G401 (cell line): ENCODE data around the gene WSCD2. TPM values are rescaled to one million over a fixed set of nuclear protein-coding genes. Genes with fewer than 3 reads are reported as not detected.

Experiments
- DNase-seq: peaks from one replicate; pipeline ENCODE4 v3.0.0-alpha.2; 2015; ENCODE audit warnings: low spot score
- in situ Hi-C: cut with HindIII; loops from 2 replicates; pipeline ENCODE4 v1.10.0; 2016; ENCODE audit warnings: low sequenced_read_pairs, mixed read lengths
- total RNA-seq: library from RNA; depleted of rRNA; stranded (reverse); fragments of >200 nt; shearing (Covaris generic); gene quantifications from 2 replicates; pipeline ENCODE4 v1.2.3, GENCODE V29; 2014

The WSCD2 gene
- total RNA-seq, 1 experiment from 2014 or later: 0.31 TPM

- no peak for DNase-seq
- in situ Hi-C loops: no loop called here
Observed at GRCh38 chr12:108104657-108105056, 24.4 kb upstream of the WSCD2 start.

DNA sequence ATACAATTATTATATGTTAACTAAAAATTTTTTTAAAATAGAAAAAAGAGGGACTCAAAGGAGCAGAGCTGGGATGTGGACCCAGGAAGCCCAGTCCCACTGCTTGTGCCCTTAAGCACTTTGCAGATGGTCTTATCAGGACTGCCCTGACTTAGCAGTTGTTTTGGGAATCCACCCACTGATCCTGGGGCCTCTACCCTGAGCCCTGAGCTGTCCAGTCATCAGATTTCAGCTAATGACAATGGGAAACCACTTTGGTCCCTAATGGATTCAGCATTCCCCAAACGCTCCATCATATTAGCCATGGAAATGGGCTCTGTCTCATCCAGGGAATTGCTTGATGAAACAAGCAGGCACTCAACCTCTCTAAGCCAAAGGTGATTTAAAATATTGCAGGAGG lies 22.5 kb upstream of the WSCD2 start:
- no peak for DNase-seq
- in situ Hi-C loops: no loop called here

DNA sequence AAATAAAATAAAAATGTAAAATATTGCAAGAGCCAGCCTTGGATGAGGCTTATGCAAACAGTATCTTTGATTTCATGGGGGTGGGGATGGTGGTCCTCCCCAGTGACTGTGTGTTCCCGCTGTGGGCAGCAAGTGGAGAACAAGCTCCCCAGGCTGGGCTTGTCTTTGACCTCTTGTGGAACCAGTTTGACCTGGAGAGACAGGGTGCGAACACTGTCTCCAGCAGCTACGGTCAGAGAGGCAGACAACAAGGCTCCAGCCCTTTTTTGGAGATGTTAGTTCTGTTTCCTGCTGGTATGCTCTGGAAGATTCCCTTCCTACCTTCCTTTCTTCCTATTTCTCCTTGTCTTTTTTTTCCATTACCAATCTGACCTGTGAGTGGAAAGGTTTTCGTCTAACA lies 21.8 kb upstream of the WSCD2 start:
- in situ Hi-C loops: no loop called here
- DNase-seq: no peak

- in situ Hi-C loops: no loop called here
- DNase-seq: no peak
Observed at GRCh38 chr12:108109504-108109903, 19.6 kb upstream of the WSCD2 start.

GRCh38 chr12:108109954-108110353 lies 19.1 kb upstream of the WSCD2 start:
- no peak for DNase-seq
- in situ Hi-C loops: no loop called here

- in situ Hi-C loops: no loop called here
- DNase-seq: no peak
Observed at GRCh38 chr12:108110844-108111243, 18.2 kb upstream of the WSCD2 start.

GRCh38 chr12:108112832-108113556 lies 16.1 kb upstream of the WSCD2 start:
- peak; percentile 40 for DNase-seq

DNA sequence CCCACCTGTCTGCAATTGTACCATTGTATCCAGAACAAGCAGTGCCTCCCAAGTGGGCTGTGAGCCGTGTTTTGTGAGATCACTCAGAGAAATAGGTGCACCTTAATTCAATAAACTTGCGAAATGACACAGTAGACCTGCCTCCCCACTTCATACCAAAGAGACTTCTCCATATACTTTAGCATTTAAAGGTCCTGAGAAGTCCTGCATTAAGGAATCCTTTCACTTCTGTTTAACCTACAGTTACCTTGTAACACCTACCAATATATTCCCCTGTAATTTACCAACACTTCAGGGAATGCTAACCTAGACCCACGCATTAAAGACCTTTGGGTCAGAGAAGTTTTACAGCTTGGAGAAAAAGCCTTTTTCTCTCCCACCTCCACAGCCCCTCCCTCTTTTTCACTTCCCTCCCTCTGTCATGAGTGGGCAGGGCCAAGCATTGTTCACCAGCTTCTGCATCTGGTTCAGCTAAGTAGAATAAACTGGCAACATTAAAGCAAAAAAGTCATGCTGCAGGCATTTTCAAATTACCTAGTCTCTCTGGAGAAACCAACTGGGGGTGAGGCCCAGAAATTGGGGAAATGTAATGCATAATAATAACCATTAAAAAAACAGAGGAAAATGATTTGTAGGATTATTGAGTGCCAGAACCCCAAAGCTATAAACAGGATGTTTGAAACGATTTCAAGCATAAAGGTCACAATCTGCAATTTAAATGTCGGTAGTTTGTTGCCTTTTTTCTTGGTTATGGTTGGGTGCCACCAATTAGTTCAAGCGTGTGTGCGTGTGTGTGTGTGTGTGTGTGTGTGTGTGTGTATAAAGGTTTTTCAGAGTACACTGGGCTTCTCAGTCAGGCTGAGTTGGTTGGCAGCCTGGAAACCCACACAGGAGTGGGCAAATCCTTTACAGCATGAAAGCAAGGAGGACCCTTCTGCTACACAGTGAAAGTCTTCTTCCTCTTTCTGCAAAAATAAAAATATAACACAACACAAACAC lies 13.7 kb upstream of the WSCD2 start:
- in situ Hi-C loops: no loop called here
- DNase-seq: no peak

More at GRCh38 chr12:108112832-108113556, 16.1 kb upstream of the WSCD2 start:
- in situ Hi-C loops: no loop called here

DNA sequence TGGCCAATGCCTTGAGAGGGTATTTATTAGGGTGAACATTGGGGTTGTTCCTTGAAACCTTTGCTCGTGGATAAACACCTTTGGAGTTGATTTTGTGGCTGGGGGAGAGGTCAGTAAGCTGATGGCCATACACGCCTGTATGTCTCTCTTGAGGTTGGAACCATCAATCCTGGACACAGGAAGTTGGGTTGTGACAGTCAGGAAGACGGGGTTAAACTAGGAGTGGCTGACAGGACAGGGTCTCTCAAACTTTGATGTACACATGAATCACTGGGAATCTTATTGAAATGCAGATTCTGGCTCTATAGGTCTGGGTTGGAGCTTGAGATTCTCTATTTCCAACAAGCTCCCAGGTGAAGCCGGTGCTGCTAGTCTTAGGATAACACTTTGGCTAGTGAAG lies 12.8 kb upstream of the WSCD2 start:
- in situ Hi-C loops: no loop called here
- no peak for DNase-seq

- in situ Hi-C loops: no loop called here
- DNase-seq: no peak
Observed at GRCh38 chr12:108116699-108117098, 12.4 kb upstream of the WSCD2 start.

- in situ Hi-C loops: no loop called here
- no peak for DNase-seq
Observed at GRCh38 chr12:108117163-108117849, 11.8 kb upstream of the WSCD2 start.

DNA sequence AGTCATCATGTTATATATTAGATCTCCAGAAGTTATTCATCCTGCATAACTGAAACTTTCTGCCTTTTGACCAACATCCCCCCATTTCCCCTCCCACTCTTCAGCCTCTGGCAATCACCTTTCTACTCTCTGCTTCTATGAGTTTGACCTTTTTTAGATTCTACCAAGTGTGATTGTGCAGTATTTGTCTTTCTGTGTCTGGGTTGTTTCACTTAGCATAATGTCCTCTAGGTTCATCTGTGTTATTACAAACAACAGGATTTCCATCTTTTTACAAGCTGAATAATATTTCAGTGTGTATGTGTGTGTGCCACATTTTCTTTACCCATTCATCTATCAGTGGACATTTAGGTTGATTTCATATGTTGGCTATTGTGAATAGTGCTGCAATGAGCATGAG lies 11.2 kb upstream of the WSCD2 start:
- no peak for DNase-seq
- in situ Hi-C loops: no loop called here

- no peak for DNase-seq
Observed at GRCh38 chr12:108119126-108119973, 9.7 kb upstream of the WSCD2 start.

DNA sequence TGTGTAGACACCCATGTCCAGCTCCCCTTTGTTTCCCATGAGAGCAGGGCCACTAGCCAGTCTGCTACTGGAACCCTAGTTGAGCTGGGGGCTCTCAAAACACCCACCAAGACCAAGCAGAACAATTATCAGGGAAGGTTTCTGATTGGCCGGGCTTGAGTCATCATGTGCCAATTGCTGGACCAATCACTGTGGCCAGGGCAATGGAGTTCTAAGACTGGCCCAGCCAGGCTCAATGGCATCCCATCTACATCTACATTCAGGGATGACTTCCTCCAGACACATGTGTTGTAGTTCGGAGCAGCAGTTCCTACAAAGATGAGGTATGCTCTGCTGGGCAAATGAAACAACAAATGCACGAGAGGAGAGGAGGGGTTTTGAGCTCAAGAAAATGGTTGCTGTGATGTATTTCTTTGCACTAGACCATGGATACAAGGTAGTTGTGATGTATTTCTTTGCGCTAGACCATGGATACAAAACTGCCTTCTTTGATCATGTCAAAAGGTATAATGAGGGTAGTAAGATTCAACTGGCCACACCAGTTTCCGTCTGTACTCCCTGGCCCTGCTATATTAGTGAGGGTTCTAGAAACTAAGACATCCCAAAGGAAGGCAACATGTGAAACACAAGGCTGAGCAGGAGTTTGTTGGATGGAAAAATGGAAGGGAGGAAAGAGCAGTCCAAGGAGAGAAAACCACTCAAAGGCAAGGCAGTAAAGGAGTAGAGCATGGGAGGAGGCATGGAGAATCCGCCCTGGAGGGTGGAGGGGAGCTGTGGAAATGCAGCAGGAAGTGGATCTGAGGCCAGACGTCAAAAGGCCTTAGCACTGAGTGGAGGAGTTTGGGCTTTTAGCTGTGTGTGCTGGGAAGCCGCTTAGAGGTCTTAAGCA lies 8.9 kb upstream of the WSCD2 start:
- in situ Hi-C loops: no loop called here
- no peak for DNase-seq

More at GRCh38 chr12:108119126-108119973, 9.7 kb upstream of the WSCD2 start:
- in situ Hi-C loops: no loop called here

DNA sequence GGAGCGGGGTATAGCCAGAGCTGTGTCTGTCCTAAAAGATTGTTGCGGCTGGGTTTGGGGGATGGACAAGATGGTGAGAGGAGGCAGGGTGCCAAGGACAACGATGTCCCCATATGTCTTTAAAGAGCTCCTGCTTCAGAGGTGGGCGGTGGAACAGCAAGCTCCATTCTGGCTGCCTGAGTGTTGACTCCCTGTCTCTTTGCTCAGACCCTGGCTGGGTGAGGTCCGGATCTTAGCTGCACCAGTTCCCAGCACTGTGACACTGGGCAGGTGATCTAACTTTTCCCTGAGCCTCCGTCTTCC lies 8.3 kb upstream of the WSCD2 start:
- in situ Hi-C loops: no loop called here
- no peak for DNase-seq

DNA sequence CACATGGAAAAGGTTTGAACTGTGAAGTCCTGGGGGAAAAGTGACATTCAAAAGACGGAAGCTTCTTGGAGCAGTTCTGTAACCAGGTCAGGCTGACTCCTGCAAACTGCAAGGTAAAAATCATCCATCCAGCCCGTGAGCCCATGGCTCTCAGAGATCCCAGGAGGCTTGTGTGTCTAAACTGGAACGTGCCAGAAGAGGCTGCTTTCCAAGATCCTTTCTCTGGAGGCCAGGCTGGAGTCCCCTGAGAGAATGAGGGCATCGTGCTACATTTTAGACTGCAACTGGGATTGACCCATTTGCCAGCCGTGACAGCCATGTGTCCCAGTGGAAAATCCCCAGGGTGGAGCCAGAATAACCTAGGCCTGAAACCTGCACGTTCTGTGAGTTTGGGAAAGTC lies 7.8 kb upstream of the WSCD2 start:
- in situ Hi-C loops: no loop called here
- no peak for DNase-seq

DNA sequence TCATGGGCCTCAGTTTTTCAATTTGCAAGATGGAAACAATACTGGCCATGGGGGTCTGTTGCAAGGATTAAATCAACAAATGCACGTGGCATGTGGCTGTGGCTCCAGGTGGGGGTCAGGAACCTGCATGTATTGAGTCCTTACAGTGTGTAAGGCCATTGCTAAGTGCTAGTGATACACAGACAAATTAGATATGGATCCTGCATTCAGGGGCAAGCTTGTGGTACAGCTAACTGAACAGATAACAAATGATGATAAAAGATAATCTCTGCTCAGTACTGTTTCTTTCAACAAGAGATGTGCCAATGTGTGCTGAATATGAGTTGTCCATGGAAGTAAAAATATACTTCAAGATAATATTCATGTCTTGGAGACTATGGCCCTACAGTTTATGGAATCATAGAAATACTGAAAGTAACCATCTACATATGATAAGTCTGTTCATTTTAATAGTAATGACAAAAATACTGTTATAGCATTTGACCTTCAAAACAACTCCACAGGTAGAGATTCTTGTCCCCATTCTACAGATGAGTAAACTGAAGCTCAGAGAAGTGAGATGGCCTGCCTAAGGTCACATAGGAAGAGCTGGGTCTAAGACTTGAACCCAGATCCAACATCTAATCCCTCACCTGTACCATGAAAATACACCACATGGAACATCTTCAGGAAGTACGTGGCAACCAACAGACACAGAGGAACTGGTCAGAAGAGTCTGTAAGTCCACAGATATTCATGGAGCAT lies 7.2 kb upstream of the WSCD2 start:
- in situ Hi-C loops: no loop called here
- DNase-seq: no peak
